MCF 10A (cell line): ENCODE results near the gene TAF10. TPM values are rescaled to one million over a fixed set of nuclear protein-coding genes. Genes with fewer than 3 reads are reported as not detected.

ENCODE experiments used
- BruUV-seq: library from RNA; stranded (reverse); fragments of 400-500 nt; replicated peaks from 2 replicates; lab custom pipeline; 2021; lab: Mats Ljungman, UMichigan
- CTCF ChIA-PET: fragments of 300-600 bp; sonication (Branson Sonifier 250); formaldehyde crosslinking; extraction: SDS; loops from one replicate; lab custom pipeline; 2021; ENCODE audit warnings: antibody characterized with exemption, inconsistent platforms; lab: Yijun Ruan, JAX
- POLR2A ChIA-PET: fragments of 300-600, 350-650 bp; sonication (Branson Sonifier 250); formaldehyde crosslinking; extraction: SDS; loops from one replicate; lab custom pipeline; 2020; ENCODE audit warnings: antibody characterized with exemption, inconsistent platforms; lab: Yijun Ruan, JAX
- DNase-seq: peaks from one replicate; pipeline ENCODE4 v3.0.0-alpha.2; 2018; ENCODE audit not compliant: unreplicated experiment
- H3K27ac Mint-ChIP-seq: one replicate; pipeline ENCODE4 v1.8.0; 2022; ENCODE audit warnings: mild to moderate bottlenecking, low read depth, mixed read lengths; ENCODE audit not compliant: unreplicated experiment
- H3K27me3 Mint-ChIP-seq: one replicate; pipeline ENCODE4 v1.8.0; 2022; ENCODE audit warnings: mixed read lengths; ENCODE audit not compliant: insufficient read depth, unreplicated experiment
- H3K36me3 Mint-ChIP-seq: one replicate; pipeline ENCODE4 v1.8.0; 2022; ENCODE audit warnings: mild to moderate bottlenecking, moderate library complexity, mixed read lengths; ENCODE audit not compliant: insufficient read depth, unreplicated experiment
- H3K4me1 Mint-ChIP-seq: one replicate; pipeline ENCODE4 v1.8.0; 2022; ENCODE audit warnings: mixed read lengths; ENCODE audit not compliant: insufficient read depth, unreplicated experiment
- H3K4me3 Mint-ChIP-seq: one replicate; pipeline ENCODE4 v1.8.0; 2022; ENCODE audit warnings: mild to moderate bottlenecking, moderate library complexity, mixed read lengths; ENCODE audit not compliant: unreplicated experiment
- H3K9me3 Mint-ChIP-seq: one replicate; pipeline ENCODE4 v1.8.0; 2022; ENCODE audit warnings: mixed read lengths; ENCODE audit not compliant: unreplicated experiment
- CTCF ChIP-seq: fragments of 200-600 bp; IDR thresholded peaks from one replicate; pipeline ENCODE4 v1.8.0; 2022; ENCODE audit warnings: antibody characterized with exemption, mild to moderate bottlenecking; ENCODE audit not compliant: unreplicated experiment
- intact Hi-C: fragments of 100-400 bp; cut with micrococcal nuclease; formaldehyde crosslinking; loops from 2 replicates; pipeline ENCODE4 v1.14.1; 2022
- total RNA-seq: library from RNA; stranded (reverse); gene quantifications from 2 replicates; pipeline ENCODE4 v1.2.3, GENCODE V29; 2022

TAF10 gene
- total RNA-seq, 1 experiment from 2014 or later: 157 TPM

GRCh38 chr11:6586434-6587359, 25.3 kb downstream of the TAF10 start:
- H3K36me3 Mint-ChIP-seq: peaks cover 3% of the 10 kb centered on the region
- TF ChIP-seq CTCF: no peak
- no peak for DNase-seq
- H3K9me3 Mint-ChIP-seq: peaks cover 17% of the 10 kb centered on the region
- no peak overlapping the region for H3K4me3 Mint-ChIP-seq
- ChIA-PET POLR2A (interaction anchor here (0.7 to 1.3 kb wide), 3 partner anchors 13 to 82 kb away, joined by 3 to 5 read pairs (median 4); partner anchors contain the start of genes ILK and RRP8), CTCF (interaction anchor here (0.8 to 1.1 kb wide), 2 partner anchors 56 to 97 kb away, joined by 3 read pairs; partner anchors contain the start of gene MRPL17)
- H3K27ac Mint-ChIP-seq: no peak overlapping the region
- BruUV-seq: no TSS peak
- no peaks in the 10 kb centered on the region for H3K4me1 Mint-ChIP-seq
- no peaks in the 10 kb centered on the region for H3K27me3 Mint-ChIP-seq
- intact Hi-C loops: no loop called here

GRCh38 chr11:6584528-6584927, 27.5 kb downstream of the TAF10 start:
- Mint-ChIP-seq H3K27me3 (no peaks in the 10 kb centered on the region), H3K4me1 (no peaks in the 10 kb centered on the region), H3K36me3 (no peaks in the 10 kb centered on the region), H3K27ac (no peak overlapping the region), H3K4me3 (no peak overlapping the region), H3K9me3 (peaks cover 17% of the 10 kb centered on the region)
- TF ChIP-seq CTCF: no peak
- ChIA-PET CTCF (interaction anchor here (0.6 kb wide), 1 partner anchor 28 kb away, joined by 3 read pairs; no protein-coding TSS in a partner anchor), POLR2A (no interaction called here)
- intact Hi-C loops: no loop called here
- no peak for DNase-seq
- BruUV-seq: no TSS peak

GRCh38 chr11:6583584-6583983, 28.4 kb downstream of the TAF10 start:
- ChIA-PET CTCF (interaction anchor here (0.6 to 1.2 kb wide), 3 partner anchors 53 to 110 kb away, joined by 3 to 7 read pairs (median 3); no protein-coding TSS in a partner anchor), POLR2A (no interaction called here)
- Mint-ChIP-seq H3K27ac (no peak overlapping the region), H3K9me3 (peaks cover 17% of the 10 kb centered on the region), H3K4me1 (no peaks in the 10 kb centered on the region), H3K36me3 (no peaks in the 10 kb centered on the region), H3K27me3 (no peaks in the 10 kb centered on the region), H3K4me3 (no peak overlapping the region)
- no TSS peak for BruUV-seq
- no peak for TF ChIP-seq CTCF
- DNase-seq: no peak
- intact Hi-C loops: no loop called here

- intact Hi-C loops: no loop called here
- H3K36me3 Mint-ChIP-seq: no peaks in the 10 kb centered on the region
- no peaks in the 10 kb centered on the region for H3K27me3 Mint-ChIP-seq
- H3K4me1 Mint-ChIP-seq: no peaks in the 10 kb centered on the region
- no peak overlapping the region for H3K4me3 Mint-ChIP-seq
- no peak for DNase-seq
- peaks cover 17% of the 10 kb centered on the region for H3K9me3 Mint-ChIP-seq
- ChIA-PET POLR2A (no interaction called here), CTCF (no interaction called here)
- no peak overlapping the region for H3K27ac Mint-ChIP-seq
- no TSS peak for BruUV-seq
- no peak for TF ChIP-seq CTCF
These were observed 32.3 kb downstream of the TAF10 start for GRCh38 chr11:6579681-6580080.
